Brain pericyte (primary cell): ENCODE results near the gene ZBTB49.

Experiments used
- DNase-seq: peaks from one replicate; pipeline ENCODE4 v3.0.0-alpha.2; 2012; ENCODE audit warnings: low read depth, low spot score

Gene ZBTB49

GRCh38 chr4:4356106-4357041 lies 66.3 kb downstream of the ZBTB49 start:
- DNase-seq = no peak

- DNase-seq = no peak
These were observed 68.2 kb downstream of the ZBTB49 start for GRCh38 chr4:4358093-4358854.

DNA sequence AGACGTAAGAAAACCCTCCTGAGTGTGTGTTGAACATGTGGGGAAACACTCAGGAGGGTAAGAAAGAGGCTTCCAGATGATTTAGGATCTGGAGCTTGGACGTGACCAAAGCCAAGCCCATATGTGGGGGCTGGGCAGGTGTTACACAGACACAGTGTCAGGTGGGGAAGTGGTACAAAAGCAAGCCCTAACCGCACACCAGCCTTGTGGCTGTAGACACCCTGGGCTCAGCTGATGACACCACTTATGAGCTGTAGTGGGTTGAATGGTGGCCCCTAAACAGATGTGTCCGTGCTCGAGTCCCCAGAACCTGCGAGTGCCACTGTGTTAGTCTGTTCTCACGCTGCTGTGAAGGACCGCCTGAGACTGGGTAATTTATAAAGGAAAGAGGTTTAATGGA lies 71.8 kb downstream of the ZBTB49 start:
- no peak for DNase-seq

DNA sequence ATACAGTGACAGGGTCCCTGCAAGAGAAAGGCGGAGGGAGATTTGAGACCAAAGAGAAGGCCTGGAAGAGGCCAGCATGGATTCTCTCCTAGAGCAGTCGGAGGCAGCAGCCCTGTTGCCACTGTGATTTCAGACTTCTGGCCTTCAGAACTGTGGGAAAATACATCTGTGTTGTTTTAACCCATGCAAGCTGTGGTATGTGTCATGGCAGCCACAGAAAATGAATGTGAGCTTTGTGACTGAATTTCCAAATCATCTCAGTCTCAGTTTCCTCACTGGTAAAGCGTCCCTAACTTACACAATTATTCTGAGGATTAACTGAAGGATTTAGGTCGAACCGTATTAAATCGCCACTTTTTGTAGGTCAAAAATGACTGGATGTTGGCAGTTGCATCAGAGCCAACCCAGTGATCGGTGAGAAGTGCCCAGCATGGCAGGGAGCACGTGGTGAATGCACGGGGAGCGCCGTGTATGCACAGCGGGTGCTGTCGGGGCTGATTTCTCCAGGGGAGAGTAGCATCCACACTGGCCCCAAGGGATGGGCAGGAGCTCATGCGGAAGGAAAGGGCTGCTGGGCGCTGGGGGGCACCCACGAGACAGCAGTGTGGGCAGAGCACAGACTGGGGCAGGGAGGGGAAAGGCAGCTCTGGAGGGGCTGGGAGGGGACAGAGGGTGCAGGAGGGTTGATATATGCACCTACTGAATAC lies 73.1 kb downstream of the ZBTB49 start:
- no peak for DNase-seq

DNA sequence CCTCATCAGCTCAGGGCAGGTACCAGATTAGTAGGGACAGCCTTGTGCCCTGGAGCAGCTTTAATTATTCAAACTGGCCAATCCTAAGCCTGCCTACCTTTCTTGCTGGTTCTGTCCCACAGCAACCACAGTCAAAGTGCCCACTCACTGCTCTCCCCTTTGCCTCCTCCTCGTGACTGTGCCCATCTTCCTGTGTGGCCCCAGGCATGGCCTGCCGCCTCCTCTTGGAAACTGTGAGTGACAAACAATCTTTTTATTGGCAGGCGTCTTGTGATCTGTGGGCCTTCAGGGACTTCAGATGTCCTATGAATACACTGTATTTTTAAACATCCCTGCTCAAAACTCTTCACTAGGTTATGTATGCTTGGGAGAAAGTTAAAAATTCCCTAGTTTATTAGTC lies 74.0 kb downstream of the ZBTB49 start:
- DNase-seq = no peak

DNA sequence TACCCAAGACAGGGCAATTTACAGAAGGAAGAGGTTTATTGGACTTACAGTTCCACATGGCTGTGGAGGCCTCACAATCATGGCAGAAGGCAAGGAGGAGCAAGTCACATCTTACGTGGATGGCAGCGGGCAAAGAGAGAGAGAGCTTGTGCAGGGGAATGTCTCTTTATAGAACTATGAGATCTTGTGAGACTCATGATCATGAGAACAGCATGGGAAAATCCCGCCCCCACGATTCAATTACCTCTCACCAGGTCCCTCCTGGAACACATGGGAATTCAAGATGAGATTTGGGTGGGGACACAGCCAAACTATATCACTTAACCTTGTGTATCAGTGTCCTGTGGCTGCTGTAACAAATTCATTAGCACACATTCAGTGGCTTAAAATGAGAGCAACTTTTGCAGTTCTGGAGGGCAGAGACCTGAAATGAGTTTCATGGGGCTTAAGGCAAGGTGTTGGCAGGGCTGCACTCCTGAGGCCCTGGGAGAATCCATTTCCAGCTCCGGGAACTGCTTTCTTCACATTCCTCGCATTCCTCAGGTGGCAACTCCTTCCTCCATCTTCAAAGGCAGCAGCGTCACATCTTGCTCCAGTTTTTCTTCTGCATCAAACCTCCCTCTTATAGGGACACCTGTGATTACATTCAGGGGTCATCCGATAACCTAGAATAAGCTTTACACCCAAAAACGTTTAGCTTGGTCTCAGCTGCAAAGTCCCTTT lies 74.6 kb downstream of the ZBTB49 start:
- no peak for DNase-seq

GRCh38 chr4:4368809-4369580 lies 78.9 kb downstream of the ZBTB49 start:
- DNase-seq = no peak
